MCF 10A (cell line): Measurements from ENCODE around the gene MACROD1. TPM values are rescaled to one million over a fixed set of nuclear protein-coding genes. Genes with fewer than 3 reads are reported as not detected.

ENCODE experiments used
- BruUV-seq: library from RNA; stranded (reverse); fragments of 400-500 nt; replicated peaks from 2 replicates; lab custom pipeline; 2021; lab: Mats Ljungman, UMichigan
- CTCF ChIA-PET: fragments of 300-600 bp; sonication (Branson Sonifier 250); formaldehyde crosslinking; extraction: SDS; loops from one replicate; lab custom pipeline; 2021; ENCODE audit warnings: antibody characterized with exemption, inconsistent platforms; lab: Yijun Ruan, JAX
- POLR2A ChIA-PET: fragments of 300-600, 350-650 bp; sonication (Branson Sonifier 250); formaldehyde crosslinking; extraction: SDS; loops from one replicate; lab custom pipeline; 2020; ENCODE audit warnings: antibody characterized with exemption, inconsistent platforms; lab: Yijun Ruan, JAX
- DNase-seq: peaks from one replicate; pipeline ENCODE4 v3.0.0-alpha.2; 2018; ENCODE audit not compliant: unreplicated experiment
- H3K27ac Mint-ChIP-seq: one replicate; pipeline ENCODE4 v1.8.0; 2022; ENCODE audit warnings: mild to moderate bottlenecking, low read depth, mixed read lengths; ENCODE audit not compliant: unreplicated experiment
- H3K27me3 Mint-ChIP-seq: one replicate; pipeline ENCODE4 v1.8.0; 2022; ENCODE audit warnings: mixed read lengths; ENCODE audit not compliant: insufficient read depth, unreplicated experiment
- H3K36me3 Mint-ChIP-seq: one replicate; pipeline ENCODE4 v1.8.0; 2022; ENCODE audit warnings: mild to moderate bottlenecking, moderate library complexity, mixed read lengths; ENCODE audit not compliant: insufficient read depth, unreplicated experiment
- H3K4me1 Mint-ChIP-seq: one replicate; pipeline ENCODE4 v1.8.0; 2022; ENCODE audit warnings: mixed read lengths; ENCODE audit not compliant: insufficient read depth, unreplicated experiment
- H3K4me3 Mint-ChIP-seq: one replicate; pipeline ENCODE4 v1.8.0; 2022; ENCODE audit warnings: mild to moderate bottlenecking, moderate library complexity, mixed read lengths; ENCODE audit not compliant: unreplicated experiment
- H3K9me3 Mint-ChIP-seq: one replicate; pipeline ENCODE4 v1.8.0; 2022; ENCODE audit warnings: mixed read lengths; ENCODE audit not compliant: unreplicated experiment
- CTCF ChIP-seq: fragments of 200-600 bp; IDR thresholded peaks from one replicate; pipeline ENCODE4 v1.8.0; 2022; ENCODE audit warnings: antibody characterized with exemption, mild to moderate bottlenecking; ENCODE audit not compliant: unreplicated experiment
- intact Hi-C: fragments of 100-400 bp; cut with micrococcal nuclease; formaldehyde crosslinking; loops from 2 replicates; pipeline ENCODE4 v1.14.1; 2022
- total RNA-seq: library from RNA; stranded (reverse); gene quantifications from 2 replicates; pipeline ENCODE4 v1.2.3, GENCODE V29; 2022

MACROD1 gene
- total RNA-seq, 1 experiment from 2014 or later = 15.1 TPM

GRCh38 chr11:64056213-64056785 lies 109.6 kb downstream of the MACROD1 start:
- peaks cover 6% of the 10 kb centered on the region for H3K36me3 Mint-ChIP-seq
- POLR2A ChIA-PET = no interaction called here
- no peaks in the 10 kb centered on the region for H3K9me3 Mint-ChIP-seq
- H3K27ac Mint-ChIP-seq = no peak overlapping the region
- intact Hi-C loops = no loop called here
- no peak for TF ChIP-seq CTCF
- no TSS peak for BruUV-seq
- CTCF ChIA-PET = interaction anchor here (0.6 kb wide), 1 partner anchor 78 kb away, joined by 3 read pairs; no protein-coding TSS in a partner anchor
- no peaks in the 10 kb centered on the region for H3K4me1 Mint-ChIP-seq
- H3K27me3 Mint-ChIP-seq = no peaks in the 10 kb centered on the region
- no peak overlapping the region for H3K4me3 Mint-ChIP-seq
- DNase-seq = no peak

GRCh38 chr11:64055077-64055476 lies 110.8 kb downstream of the MACROD1 start:
- no peaks in the 10 kb centered on the region for H3K27me3 Mint-ChIP-seq
- TF ChIP-seq CTCF = no peak
- BruUV-seq = no TSS peak
- no peak for DNase-seq
- ChIA-PET CTCF (no interaction called here), POLR2A (no interaction called here)
- H3K9me3 Mint-ChIP-seq = no peaks in the 10 kb centered on the region
- H3K36me3 Mint-ChIP-seq = peaks cover 6% of the 10 kb centered on the region
- H3K4me3 Mint-ChIP-seq = no peak overlapping the region
- H3K4me1 Mint-ChIP-seq = no peaks in the 10 kb centered on the region
- intact Hi-C loops = no loop called here
- no peak overlapping the region for H3K27ac Mint-ChIP-seq

- intact Hi-C loops = no loop called here
- H3K4me1 Mint-ChIP-seq = no peaks in the 10 kb centered on the region
- ChIA-PET POLR2A (no interaction called here), CTCF (no interaction called here)
- no peak overlapping the region for H3K27ac Mint-ChIP-seq
- no peak overlapping the region for H3K4me3 Mint-ChIP-seq
- H3K36me3 Mint-ChIP-seq = peaks cover 6% of the 10 kb centered on the region
- H3K27me3 Mint-ChIP-seq = no peaks in the 10 kb centered on the region
- TF ChIP-seq CTCF = no peak
- no TSS peak for BruUV-seq
- no peaks in the 10 kb centered on the region for H3K9me3 Mint-ChIP-seq
- DNase-seq = no peak
These were observed 112.2 kb downstream of the MACROD1 start for GRCh38 chr11:64053699-64054098.

- Mint-ChIP-seq H3K27me3 (no peaks in the 10 kb centered on the region), H3K36me3 (peaks cover 6% of the 10 kb centered on the region)
- intact Hi-C loops = no loop called here
These were observed 112.8 kb downstream of the MACROD1 start for GRCh38 chr11:64052938-64053622.

More at GRCh38 chr11:64052938-64053622, 112.8 kb downstream of the MACROD1 start:
- ChIA-PET CTCF (interaction anchor here (0.7 kb wide), 1 partner anchor 384 kb away, joined by 3 read pairs; no protein-coding TSS in a partner anchor), POLR2A (no interaction called here)
- TF ChIP-seq CTCF = no peak
- Mint-ChIP-seq H3K9me3 (no peaks in the 10 kb centered on the region), H3K4me1 (no peaks in the 10 kb centered on the region), H3K4me3 (no peak overlapping the region), H3K27ac (no peak overlapping the region)
- no TSS peak for BruUV-seq
- no peak for DNase-seq
